HepG2 (cell line): Measurements from ENCODE around the gene TCF7L2. TPM values are rescaled to one million over a fixed set of nuclear protein-coding genes. Genes with fewer than 3 reads are reported as not detected.
A peak's percentile ranks its signal among the peaks of the same experiment; 100 is the strongest.

ENCODE experiments used
- CREB1 ChIP-seq, 2 experiments: fragments of 450-650 bp in 1 of 2; IDR thresholded peaks; 2 replicates each; pipeline ENCODE4 v1.6.1; 2016 to 2017; ENCODE audit warnings: control low read depth in 1 of 2, mild to moderate bottlenecking in 1 of 2, missing compliant biosample characterization in 1 of 2, missing genetic modification characterization in 1 of 2
- FOXA3 ChIP-seq: IDR thresholded peaks from 2 replicates; pipeline ENCODE4 v1.6.1; 2016; ENCODE audit warnings: missing genetic modification reagents, missing compliant biosample characterization
- FOXK2 ChIP-seq: fragments of 450-650 bp; IDR thresholded peaks from 2 replicates; pipeline ENCODE4 v1.6.1; 2016
- GTF3A ChIP-seq: sonication (generic); formaldehyde crosslinking; conservative IDR thresholded peaks from 2 replicates; pipeline ENCODE4 v1.4.0; 2020; ENCODE audit warnings: mild to moderate bottlenecking, missing genetic modification reagents
- HIVEP1 ChIP-seq: sonication (generic); formaldehyde crosslinking; IDR thresholded peaks from 2 replicates; pipeline ENCODE4 v1.4.0; 2020; ENCODE audit warnings: mild to moderate bottlenecking, missing genetic modification reagents
- HOXA3 ChIP-seq: sonication (generic); formaldehyde crosslinking; IDR thresholded peaks from 2 replicates; pipeline ENCODE4 v1.5.0; 2020; ENCODE audit warnings: missing genetic modification reagents
- NCOA5 ChIP-seq: sonication (generic); formaldehyde crosslinking; IDR thresholded peaks from 2 replicates; pipeline ENCODE4 v1.4.0; 2020; ENCODE audit warnings: missing genetic modification reagents
- RFX5 ChIP-seq: IDR thresholded peaks from 2 replicates; pipeline ENCODE4 v1.6.1; 2011; ENCODE audit warnings: low read depth, low read length, improper control_type of control experiment
- SALL1 ChIP-seq: sonication (generic); formaldehyde crosslinking; IDR thresholded peaks from 2 replicates; pipeline ENCODE4 v1.8.0; 2022; ENCODE audit warnings: mild to moderate bottlenecking, missing genetic modification reagents
- SAP130 ChIP-seq: IDR thresholded peaks from 2 replicates; pipeline ENCODE4 v1.6.1; 2016; ENCODE audit warnings: low read depth
- SETDB1 ChIP-seq: sonication (generic); formaldehyde crosslinking; IDR thresholded peaks from 2 replicates; pipeline ENCODE4 v1.5.1; 2020; ENCODE audit warnings: missing genetic modification reagents, mild to moderate bottlenecking, borderline replicate concordance
- SNAI1 ChIP-seq: sonication (generic); formaldehyde crosslinking; IDR thresholded peaks from 2 replicates; pipeline ENCODE4 v1.5.0; 2020; ENCODE audit warnings: mild to moderate bottlenecking, missing genetic modification reagents, borderline replicate concordance
- ZKSCAN5 ChIP-seq: sonication (generic); formaldehyde crosslinking; IDR thresholded peaks from 2 replicates; pipeline ENCODE4 v1.5.1; 2020; ENCODE audit warnings: mild to moderate bottlenecking, missing genetic modification reagents
- ZNF136 ChIP-seq: sonication (generic); formaldehyde crosslinking; IDR thresholded peaks from 2 replicates; pipeline ENCODE4 v1.8.1; 2022; ENCODE audit warnings: low read depth, mild to moderate bottlenecking, moderate library complexity, missing genetic modification reagents
- ZNF224 ChIP-seq: sonication (generic); formaldehyde crosslinking; IDR thresholded peaks from 2 replicates; pipeline ENCODE4 v1.5.0; 2020; ENCODE audit warnings: mild to moderate bottlenecking, missing genetic modification reagents
- ZNF3 ChIP-seq: IDR thresholded peaks from 2 replicates; pipeline ENCODE4 v1.7.0; 2017; ENCODE audit warnings: inconsistent platforms
- ZNF672 ChIP-seq: sonication (generic); formaldehyde crosslinking; IDR thresholded peaks from 2 replicates; pipeline ENCODE4 v1.8.1; 2022; ENCODE audit warnings: missing genetic modification reagents
- ZNF678 ChIP-seq: sonication (generic); formaldehyde crosslinking; IDR thresholded peaks from 2 replicates; pipeline ENCODE4 v1.4.0; 2020; ENCODE audit warnings: mild to moderate bottlenecking, missing genetic modification reagents
- ZSCAN12 ChIP-seq: sonication (generic); formaldehyde crosslinking; IDR thresholded peaks from 2 replicates; pipeline ENCODE4 v1.9.0; 2021; ENCODE audit warnings: mild to moderate bottlenecking, missing genetic modification reagents
- polyA plus RNA-seq, 8 experiments: library from polyadenylated mRNA; depleted of rRNA in 3 of 8; stranded (reverse) in 7 of 8; unstranded in 1 of 8; fragments of >200 nt; fragmentation: Illumina TruSeq in 4 of 8; extraction: Trizol in 4 of 8; gene quantifications; 2 replicates each; pipeline versions ENCODE4 v1.2.1 to v1.2.3, GENCODE V29; 2011 to 2016; ENCODE audit warnings: low read depth in 4 of 8, missing spikeins in 1 of 8, mixed read lengths in 1 of 8; ENCODE audit not compliant: insufficient read depth in 1 of 8
- total RNA-seq, 5 experiments: library from RNA; depleted of rRNA; stranded (reverse); fragments of >200 nt; fragmentation: Illumina TruSeq; extraction: Trizol; gene quantifications; 2 replicates each; pipeline ENCODE4 v1.2.3, GENCODE V29; 2016; ENCODE audit warnings: low read depth in 1 of 5
- TF ChIP-seq, protein P1 (sequence below): sonication (generic); formaldehyde crosslinking; IDR thresholded peaks from 2 replicates; pipeline ENCODE4 v1.9.0; 2022; ENCODE audit warnings: missing genetic modification reagents, mild to moderate bottlenecking, borderline replicate concordance
- TF ChIP-seq, protein P2 (sequence below): sonication (generic); formaldehyde crosslinking; IDR thresholded peaks from 2 replicates; pipeline ENCODE4 v1.4.0; 2020; ENCODE audit warnings: mild to moderate bottlenecking, missing genetic modification reagents

TCF7L2 gene
- total and polyA plus RNA-seq, 2 of the 13 experiments (the other 11 are each of a cell fraction or from before 2014, with no cell fraction given): 3.9 to 13.7 TPM

DNA sequence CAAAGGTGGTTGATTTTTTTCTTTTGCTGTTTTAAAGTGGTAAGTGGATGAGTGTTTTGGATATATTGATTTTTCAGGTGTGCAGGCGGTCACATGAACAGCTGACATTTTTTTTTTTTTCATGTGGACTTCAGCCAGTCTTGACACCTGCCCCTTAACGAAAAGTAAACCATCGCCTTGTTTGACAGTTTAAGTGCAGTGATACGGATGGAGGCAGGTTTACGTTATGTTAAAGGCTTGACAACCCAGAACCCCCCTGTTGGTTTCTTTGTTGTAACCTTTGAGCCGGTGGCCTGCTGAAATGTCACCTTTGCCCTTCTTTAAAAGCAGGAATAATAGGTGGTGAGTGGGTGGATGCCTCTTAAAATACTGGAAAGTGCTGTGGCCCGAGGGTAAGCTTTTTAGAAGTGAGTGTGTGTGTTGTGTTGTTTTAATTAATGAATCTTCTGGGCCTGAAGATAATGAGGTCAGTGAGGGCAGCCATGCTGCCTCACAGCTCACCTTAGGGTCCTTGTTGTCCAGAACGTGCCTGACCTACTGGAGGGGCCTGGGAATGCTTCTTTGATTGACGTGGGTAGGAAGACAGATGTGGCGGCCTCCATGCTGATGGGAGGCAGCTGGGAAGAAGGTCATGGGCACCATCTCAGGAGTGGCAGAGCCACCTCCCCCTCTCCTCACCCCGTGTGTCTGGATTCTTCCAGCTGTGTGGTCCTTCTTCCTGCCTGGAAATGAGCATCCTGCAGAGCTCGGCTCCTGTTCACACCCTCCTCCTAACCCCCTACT lies 69.8 kb downstream of the TCF7L2 start (continued):
- TF ChIP-seq, protein P1, sequence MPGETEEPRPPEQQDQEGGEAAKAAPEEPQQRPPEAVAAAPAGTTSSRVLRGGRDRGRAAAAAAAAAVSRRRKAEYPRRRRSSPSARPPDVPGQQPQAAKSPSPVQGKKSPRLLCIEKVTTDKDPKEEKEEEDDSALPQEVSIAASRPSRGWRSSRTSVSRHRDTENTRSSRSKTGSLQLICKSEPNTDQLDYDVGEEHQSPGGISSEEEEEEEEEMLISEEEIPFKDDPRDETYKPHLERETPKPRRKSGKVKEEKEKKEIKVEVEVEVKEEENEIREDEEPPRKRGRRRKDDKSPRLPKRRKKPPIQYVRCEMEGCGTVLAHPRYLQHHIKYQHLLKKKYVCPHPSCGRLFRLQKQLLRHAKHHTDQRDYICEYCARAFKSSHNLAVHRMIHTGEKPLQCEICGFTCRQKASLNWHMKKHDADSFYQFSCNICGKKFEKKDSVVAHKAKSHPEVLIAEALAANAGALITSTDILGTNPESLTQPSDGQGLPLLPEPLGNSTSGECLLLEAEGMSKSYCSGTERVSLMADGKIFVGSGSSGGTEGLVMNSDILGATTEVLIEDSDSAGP (CRISPR knock-in tag): no peak
- TF ChIP-seq HIVEP1 (CRISPR knock-in tag) (no peak), GTF3A (CRISPR knock-in tag) (no peak), ZNF224 (CRISPR knock-in tag) (no peak), ZNF672 (CRISPR knock-in tag) (no peak), NCOA5 (CRISPR knock-in tag) (no peak), HOXA3 (peak; percentile 68; the same call in 1 of the 2 replicates), FOXA3 (CRISPR knock-in tag) (peak; percentile 72), SNAI1 (CRISPR knock-in tag) (no peak), ZSCAN12 (CRISPR knock-in tag) (no peak), ZNF3 (CRISPR knock-in tag) (no peak), ZKSCAN5 (CRISPR knock-in tag) (no peak), SAP130 (CRISPR knock-in tag) (peak; percentile 78), SETDB1 (CRISPR knock-in tag) (no peak), FOXK2 (peak; percentile 58), SALL1 (CRISPR knock-in tag) (peak; percentile 53; the same call in 1 of the 2 replicates), RFX5 (no peak), CREB1 (IDR thresholded peaks at IDR 0.05) (no peak), CREB1 (CRISPR knock-in tag; IDR thresholded peaks at IDR 0.05) (peak; percentile 65; the same call in 1 of the 2 replicates), ZNF136 (CRISPR knock-in tag) (no peak), ZNF678 (CRISPR knock-in tag) (no peak)
- TF ChIP-seq, protein P2, sequence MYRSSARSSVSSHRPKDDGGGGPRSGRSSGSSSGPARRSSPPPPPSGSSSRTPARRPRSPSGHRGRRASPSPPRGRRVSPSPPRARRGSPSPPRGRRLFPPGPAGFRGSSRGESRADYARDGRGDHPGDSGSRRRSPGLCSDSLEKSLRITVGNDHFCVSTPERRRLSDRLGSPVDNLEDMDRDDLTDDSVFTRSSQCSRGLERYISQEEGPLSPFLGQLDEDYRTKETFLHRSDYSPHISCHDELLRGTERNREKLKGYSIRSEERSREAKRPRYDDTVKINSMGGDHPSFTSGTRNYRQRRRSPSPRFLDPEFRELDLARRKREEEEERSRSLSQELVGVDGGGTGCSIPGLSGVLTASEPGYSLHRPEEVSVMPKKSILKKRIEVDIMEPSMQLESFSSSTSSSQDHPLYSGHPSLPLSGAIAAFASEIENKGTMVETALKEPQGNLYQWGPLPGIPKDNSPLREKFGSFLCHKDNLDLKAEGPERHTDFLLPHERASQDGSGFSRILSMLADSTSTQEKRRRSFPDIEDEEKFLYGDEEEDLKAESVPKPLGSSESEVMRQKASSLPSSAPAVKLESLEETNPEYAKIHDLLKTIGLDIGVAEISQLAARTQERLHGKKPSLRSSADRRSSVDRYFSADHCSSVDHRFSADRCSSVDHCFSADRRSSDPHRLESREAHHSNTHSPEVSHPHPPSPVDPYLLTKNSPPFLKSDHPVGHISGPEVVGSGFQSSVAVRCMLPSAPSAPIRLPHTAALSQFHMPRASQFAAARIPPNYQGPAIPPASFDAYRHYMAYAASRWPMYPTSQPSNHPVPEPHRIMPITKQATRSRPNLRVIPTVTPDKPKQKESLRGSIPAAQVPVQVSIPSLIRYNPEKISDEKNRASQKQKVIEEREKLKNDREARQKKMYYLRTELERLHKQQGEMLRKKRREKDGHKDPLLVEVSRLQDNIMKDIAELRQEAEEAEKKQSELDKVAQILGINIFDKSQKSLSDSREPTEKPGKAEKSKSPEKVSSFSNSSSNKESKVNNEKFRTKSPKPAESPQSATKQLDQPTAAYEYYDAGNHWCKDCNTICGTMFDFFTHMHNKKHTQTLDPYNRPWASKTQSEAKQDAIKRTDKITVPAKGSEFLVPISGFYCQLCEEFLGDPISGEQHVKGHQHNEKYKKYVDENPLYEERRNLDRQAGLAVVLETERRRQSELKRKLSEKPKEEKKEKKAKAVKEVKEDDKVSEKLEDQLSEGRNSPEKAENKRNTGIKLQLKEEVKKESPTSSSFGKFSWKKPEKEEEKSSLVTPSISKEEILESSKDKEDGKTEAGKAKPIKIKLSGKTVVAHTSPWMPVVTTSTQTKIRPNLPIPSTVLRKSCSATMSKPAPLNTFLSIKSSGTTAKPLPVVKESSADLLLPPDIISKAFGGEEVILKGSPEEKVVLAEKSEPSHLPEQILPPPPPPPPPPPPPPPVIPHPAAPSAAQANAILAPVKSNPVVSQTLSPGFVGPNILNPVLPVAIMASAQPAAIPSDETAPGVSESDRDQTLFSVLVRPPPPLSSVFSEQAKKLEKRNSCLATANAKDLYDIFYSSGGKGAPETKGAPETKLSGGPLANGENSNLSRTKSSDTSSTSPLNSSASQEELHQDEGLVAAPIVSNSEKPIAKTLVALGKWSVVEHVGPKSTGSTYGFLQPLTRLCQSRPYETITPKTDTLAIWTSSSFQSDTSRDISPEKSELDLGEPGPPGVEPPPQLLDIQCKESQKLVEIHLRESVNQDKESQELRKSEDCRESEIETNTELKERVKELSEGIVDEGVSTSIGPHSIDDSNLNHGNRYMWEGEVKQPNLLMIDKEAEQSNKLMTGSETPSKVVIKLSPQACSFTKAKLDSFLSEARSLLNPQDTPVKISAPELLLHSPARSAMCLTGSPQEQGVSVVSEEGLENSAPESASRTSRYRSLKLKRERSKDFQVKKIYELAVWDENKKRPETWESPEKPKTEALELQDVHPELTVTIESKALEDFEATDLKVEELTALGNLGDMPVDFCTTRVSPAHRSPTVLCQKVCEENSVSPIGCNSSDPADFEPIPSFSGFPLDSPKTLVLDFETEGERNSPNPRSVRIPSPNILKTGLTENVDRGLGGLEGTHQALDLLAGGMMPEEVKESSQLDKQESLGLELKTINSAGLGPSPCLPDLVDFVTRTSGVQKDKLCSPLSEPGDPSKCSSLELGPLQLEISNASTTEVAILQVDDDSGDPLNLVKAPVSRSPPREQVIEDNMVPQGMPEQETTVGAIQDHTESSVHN (CRISPR knock-in tag): no peak
